ENCODE measurements around the gene TMEM98. TPM values are rescaled to one million over a fixed set of nuclear protein-coding genes. Genes with fewer than 3 reads are reported as not detected.

The TMEM98 gene
- polyA plus RNA-seq, 3 donors: not detected

DNA sequence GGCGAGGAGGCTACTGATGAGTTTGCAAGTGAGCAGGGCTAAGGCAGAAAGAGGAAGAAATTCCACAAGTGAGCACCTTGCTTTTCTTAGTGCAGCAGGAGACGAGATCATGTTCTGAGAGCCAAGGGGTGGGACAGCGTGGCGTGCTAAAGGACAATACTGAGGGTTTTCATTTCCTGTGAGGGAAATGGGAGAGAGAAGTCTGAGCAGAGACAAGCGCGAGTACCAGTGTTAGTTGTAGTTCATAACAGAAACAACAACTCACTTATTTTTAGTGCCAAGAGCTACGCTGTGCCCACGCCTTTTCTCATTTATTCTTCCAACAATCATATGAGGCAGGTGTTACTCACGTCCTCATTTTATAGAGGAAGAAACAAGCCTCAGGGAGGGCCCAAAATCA lies 66.0 kb downstream of the TMEM98 start:
- H3K9me3 ChIP-seq (replicated peaks in 1 of 2; ENCODE audit: control insufficient read depth in 1 of 2, insufficient read depth in 1 of 2, low read length in 2 of 2): peaks cover 0 to 2% of the 10 kb centered on the region in 2 donors
- Mint-ChIP-seq H3K36me3 (no peaks in the 10 kb centered on the region), H3K9me3 (peaks cover 0 to 4% (median 2%) of the 10 kb centered on the region in 7 donors), H3K4me1 (peaks cover 7% of the 10 kb centered on the region), H3K27me3 (ENCODE audit: low read depth in 3 of 3) (peaks cover 3 to 13% (median 11%) of the 10 kb centered on the region in 3 donors), H3K4me3 (no peak overlapping the region), H3K27ac (no peak overlapping the region)
- H3K79me2 ChIP-seq (ENCODE audit: insufficient read depth, low read length): no peaks in the 10 kb centered on the region
- DNase-seq: no peak
- H3K36me3 ChIP-seq (replicated peaks in 1 of 2; ENCODE audit: control insufficient read depth in 1 of 2, insufficient read depth in 2 of 2, low read length in 2 of 2): no peaks in the 10 kb centered on the region
- no peaks in the 10 kb centered on the region for H3K27me3 ChIP-seq (ENCODE audit: control insufficient read depth in 2 of 2, insufficient read depth in 2 of 2, low read length in 2 of 2)
- H3K9ac ChIP-seq (ENCODE audit: insufficient read depth, low read length, poor library complexity, severe bottlenecking): no peak overlapping the region
- H3K4me1 ChIP-seq (ENCODE audit: control insufficient read depth in 1 of 2, insufficient read depth in 2 of 2, low read length in 2 of 2): no peaks in the 10 kb centered on the region
- H4K20me1 ChIP-seq (ENCODE audit: insufficient read depth, low read length): no peaks in the 10 kb centered on the region
- no peak overlapping the region for H3K4me3 ChIP-seq (replicated peaks in 1 of 3; ENCODE audit: low read depth in 2 of 3, low read length in 3 of 3)
- H2AFZ ChIP-seq (ENCODE audit: insufficient read depth, low read depth, low read length, poor library complexity, severe bottlenecking): no peak overlapping the region
- TF ChIP-seq, protein P1, sequence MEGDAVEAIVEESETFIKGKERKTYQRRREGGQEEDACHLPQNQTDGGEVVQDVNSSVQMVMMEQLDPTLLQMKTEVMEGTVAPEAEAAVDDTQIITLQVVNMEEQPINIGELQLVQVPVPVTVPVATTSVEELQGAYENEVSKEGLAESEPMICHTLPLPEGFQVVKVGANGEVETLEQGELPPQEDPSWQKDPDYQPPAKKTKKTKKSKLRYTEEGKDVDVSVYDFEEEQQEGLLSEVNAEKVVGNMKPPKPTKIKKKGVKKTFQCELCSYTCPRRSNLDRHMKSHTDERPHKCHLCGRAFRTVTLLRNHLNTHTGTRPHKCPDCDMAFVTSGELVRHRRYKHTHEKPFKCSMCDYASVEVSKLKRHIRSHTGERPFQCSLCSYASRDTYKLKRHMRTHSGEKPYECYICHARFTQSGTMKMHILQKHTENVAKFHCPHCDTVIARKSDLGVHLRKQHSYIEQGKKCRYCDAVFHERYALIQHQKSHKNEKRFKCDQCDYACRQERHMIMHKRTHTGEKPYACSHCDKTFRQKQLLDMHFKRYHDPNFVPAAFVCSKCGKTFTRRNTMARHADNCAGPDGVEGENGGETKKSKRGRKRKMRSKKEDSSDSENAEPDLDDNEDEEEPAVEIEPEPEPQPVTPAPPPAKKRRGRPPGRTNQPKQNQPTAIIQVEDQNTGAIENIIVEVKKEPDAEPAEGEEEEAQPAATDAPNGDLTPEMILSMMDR (IDR thresholded peaks at IDR 0.05): no peak
- no peak overlapping the region for H3K4me2 ChIP-seq (replicated peaks; ENCODE audit: extremely low read depth, low read length, poor library complexity, severe bottlenecking)
- intact Hi-C loops (cut with micrococcal nuclease): no loop called here
- 51% methylated on average over 2 of the region's 9 CpGs for WGBS (ENCODE audit: insufficient coverage)
- no peak overlapping the region for H3K27ac ChIP-seq (ENCODE audit: low read depth in 1 of 2, low read length in 2 of 2)

Other genes starting within 250 kb of the TMEM98 start
- under 1 TPM; 0.22 to 0.39 (median 0.26) TPM for gene MYO1D, start 51.0 kb upstream of the TMEM98 start, polyA plus RNA-seq
- gene SPACA3, start 63.7 kb downstream of the TMEM98 start, polyA plus RNA-seq: not detected

Data from CD14-positive monocyte (primary cell).